ENCODE measurements around the gene MFN2. TPM values are rescaled to one million over a fixed set of nuclear protein-coding genes. Genes with fewer than 3 reads are reported as not detected.

The MFN2 gene
- total RNA-seq, result 100 to 1,000 TPM; 176 to 282 (median 217) TPM

- H3K4me1 ChIP-seq, result peaks cover 54 to 56% of the 10 kb centered on the region in 2 donors
- no peaks in the 10 kb centered on the region for H3K27me3 ChIP-seq
- peaks cover 0 to 35% of the 10 kb centered on the region in 2 donors for H3K36me3 ChIP-seq
- H3K4me3 ChIP-seq, result peak within 1 kb of the TSS; percentile 75 to 93 (median 89)
- H3K9me3 ChIP-seq, result no peaks in the 10 kb centered on the region
- TF ChIP-seq, protein P1, sequence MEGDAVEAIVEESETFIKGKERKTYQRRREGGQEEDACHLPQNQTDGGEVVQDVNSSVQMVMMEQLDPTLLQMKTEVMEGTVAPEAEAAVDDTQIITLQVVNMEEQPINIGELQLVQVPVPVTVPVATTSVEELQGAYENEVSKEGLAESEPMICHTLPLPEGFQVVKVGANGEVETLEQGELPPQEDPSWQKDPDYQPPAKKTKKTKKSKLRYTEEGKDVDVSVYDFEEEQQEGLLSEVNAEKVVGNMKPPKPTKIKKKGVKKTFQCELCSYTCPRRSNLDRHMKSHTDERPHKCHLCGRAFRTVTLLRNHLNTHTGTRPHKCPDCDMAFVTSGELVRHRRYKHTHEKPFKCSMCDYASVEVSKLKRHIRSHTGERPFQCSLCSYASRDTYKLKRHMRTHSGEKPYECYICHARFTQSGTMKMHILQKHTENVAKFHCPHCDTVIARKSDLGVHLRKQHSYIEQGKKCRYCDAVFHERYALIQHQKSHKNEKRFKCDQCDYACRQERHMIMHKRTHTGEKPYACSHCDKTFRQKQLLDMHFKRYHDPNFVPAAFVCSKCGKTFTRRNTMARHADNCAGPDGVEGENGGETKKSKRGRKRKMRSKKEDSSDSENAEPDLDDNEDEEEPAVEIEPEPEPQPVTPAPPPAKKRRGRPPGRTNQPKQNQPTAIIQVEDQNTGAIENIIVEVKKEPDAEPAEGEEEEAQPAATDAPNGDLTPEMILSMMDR (IDR thresholded peaks at IDR 0.05 in 4 of 5, conservative IDR thresholded peaks at IDR 0.05 in 1 of 5), result no peak
- peak; percentile 73 to 74 for TF ChIP-seq POLR2A (IDR thresholded peaks at IDR 0.05)
- intact Hi-C loops (cut with DNase I; ENCODE audit: low total_unique reads) (loop anchor here (1.0 to 5.0 kb wide), 4 partner anchors 38 to 72 kb away; partner anchors contain the start of genes KIAA2013 and MIIP), in situ Hi-C loops (cut with MboI; ENCODE audit: low sequenced_read_pairs in 4 of 4) (loop anchor here in 1 of 4 donors (10.0 kb wide), 1 partner anchor 55 kb away; the partner anchor contains the start of gene KIAA2013)
- H3K27ac ChIP-seq, result peak within 1 kb of the TSS; percentile 95 to 99 (median 98)
- peak; percentile 95 to 99 for DNase-seq
- ATAC-seq, result peak; percentile 82 to 86
Observed at GRCh38 chr1:11979851-11980675, at the start of gene MFN2. Gene MFN2, plus strand, starts transcription at chr1:11980444. Its CDS starts 8,725 bp downstream, at chr1:11989169.

DNA sequence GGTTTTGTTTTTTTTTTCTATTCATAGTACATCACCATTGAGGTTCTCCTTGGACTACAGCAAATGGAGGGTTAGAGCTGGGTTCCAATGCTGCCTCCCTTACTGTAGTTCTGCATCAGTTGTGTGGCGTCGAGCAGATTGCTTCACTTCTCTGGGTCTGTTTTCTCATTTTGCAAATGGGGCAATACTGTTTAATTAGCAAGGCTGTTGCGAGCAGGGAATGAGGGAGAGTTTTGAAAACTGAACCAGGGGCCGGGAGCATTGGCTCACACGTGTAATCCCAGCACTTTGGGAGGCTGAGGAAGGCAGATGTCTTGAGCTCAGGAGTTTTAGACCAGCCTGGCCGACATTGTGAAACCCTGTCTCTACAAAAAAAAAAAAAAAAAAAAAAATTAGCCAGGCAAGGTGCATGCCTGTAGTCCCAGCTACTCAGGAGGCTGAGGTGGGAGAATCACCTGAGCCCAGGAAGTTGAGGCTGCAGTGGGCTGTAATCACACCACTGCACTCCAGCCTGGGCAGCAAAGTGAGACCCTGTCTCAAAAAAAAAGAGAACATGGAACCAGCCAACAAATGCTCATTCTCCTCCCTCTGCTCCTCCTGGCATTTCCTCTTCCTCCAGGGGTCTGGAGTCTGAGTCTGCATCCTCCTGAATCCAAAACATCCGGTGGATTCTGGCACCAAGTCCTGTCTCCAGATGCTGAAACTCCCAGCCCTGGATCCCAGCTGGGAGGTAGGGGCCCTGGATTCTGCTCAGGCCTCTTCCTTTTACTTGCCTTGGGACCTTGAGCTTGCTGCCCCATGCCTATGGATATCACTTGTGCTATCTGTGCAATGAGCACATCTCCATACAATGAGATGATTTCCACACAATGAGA is 49.4 kb upstream of the MFN2 start:
- Histone ChIP-seq H3K9me3 (no peaks in the 10 kb centered on the region), H3K27me3 (no peaks in the 10 kb centered on the region), H3K4me3 (no peak overlapping the region), H3K27ac (peak overlapping the region; percentile 73 to 79 (median 76)), H3K4me1 (peaks cover 40 to 43% of the 10 kb centered on the region in 2 donors), H3K36me3 (no peaks in the 10 kb centered on the region)
- TF ChIP-seq POLR2A (IDR thresholded peaks at IDR 0.05), result no peak
- TF ChIP-seq, protein P1 (IDR thresholded peaks at IDR 0.05 in 4 of 5, conservative IDR thresholded peaks at IDR 0.05 in 1 of 5), result no peak
- no peak for DNase-seq
- no peak for ATAC-seq
- intact Hi-C loops (cut with DNase I; ENCODE audit: low total_unique reads), result no loop called here
- in situ Hi-C loops (cut with MboI; ENCODE audit: low sequenced_read_pairs in 4 of 4), result no loop called here

DNA sequence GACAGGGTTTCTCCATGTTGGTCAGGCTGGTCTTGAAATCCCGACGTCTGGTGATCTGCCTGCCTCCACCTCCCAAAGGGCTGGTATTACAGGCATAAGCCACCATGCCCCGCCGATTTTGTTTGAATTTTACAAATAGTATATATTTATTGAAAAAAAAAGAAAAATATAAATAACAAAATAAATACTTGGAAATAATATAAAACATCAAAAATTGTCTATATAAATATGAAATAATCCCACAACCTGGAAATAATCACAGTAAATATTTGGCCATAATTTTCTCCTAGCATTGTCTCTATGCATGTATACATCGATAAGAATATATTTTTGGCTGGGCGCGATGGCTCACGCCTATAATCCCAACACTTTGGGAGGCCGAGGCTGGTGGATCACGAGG is 48.4 kb upstream of the MFN2 start:
- no peaks in the 10 kb centered on the region for H3K27me3 ChIP-seq
- DNase-seq, result no peak
- TF ChIP-seq, protein P1 (IDR thresholded peaks at IDR 0.05 in 4 of 5, conservative IDR thresholded peaks at IDR 0.05 in 1 of 5), result no peak
- no peak for TF ChIP-seq POLR2A (IDR thresholded peaks at IDR 0.05)
- peak overlapping the region in 2 of 4 donors; percentile 77 to 89 for H3K27ac ChIP-seq
- no peak overlapping the region for H3K4me3 ChIP-seq
- no peak for ATAC-seq
- in situ Hi-C loops (cut with MboI; ENCODE audit: low sequenced_read_pairs in 4 of 4), result no loop called here
- no peaks in the 10 kb centered on the region for H3K9me3 ChIP-seq
- peaks cover 39 to 44% of the 10 kb centered on the region in 2 donors for H3K4me1 ChIP-seq
- H3K36me3 ChIP-seq, result no peaks in the 10 kb centered on the region
- intact Hi-C loops (cut with DNase I; ENCODE audit: low total_unique reads), result no loop called here

DNA sequence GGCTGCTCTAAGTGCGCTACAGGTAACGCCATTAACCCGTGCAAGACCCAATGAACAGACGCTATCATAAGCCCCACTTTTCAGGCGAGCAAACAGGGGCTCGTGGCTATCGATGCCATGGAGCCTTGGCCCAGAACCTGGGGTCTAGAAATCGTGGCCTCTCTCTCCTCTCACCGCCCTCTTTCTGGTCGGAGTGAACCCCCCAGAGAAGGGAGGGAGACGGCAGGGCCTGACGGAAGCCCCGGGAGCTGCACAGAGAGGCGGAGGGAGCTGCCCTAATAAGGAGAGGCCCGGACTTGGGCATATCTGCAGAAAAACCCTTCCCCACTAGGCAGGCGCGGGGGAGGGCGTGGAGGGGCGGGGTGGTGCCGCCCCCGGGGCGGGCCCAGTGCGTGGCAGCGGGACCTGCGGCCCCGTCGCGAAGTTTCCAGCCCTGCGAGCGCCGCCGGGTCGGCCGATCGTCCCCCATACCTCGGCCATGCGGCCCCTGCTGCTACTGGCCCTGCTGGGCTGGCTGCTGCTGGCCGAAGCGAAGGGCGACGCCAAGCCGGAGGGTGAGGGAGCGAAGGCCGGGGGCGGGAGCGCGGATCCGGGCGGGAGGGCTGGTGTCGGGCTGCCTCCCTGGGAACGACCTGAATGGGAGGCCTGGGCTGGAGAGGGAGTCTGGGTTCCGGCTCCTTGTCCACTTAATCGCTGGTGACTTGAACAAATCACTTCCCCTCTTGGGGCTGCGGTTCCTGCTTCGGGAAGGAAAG is 45.8 kb upstream of the MFN2 start, which contains the start of gene PLOD1:
Gene PLOD1 (plus strand): TSS at position 416 of the 755 bp plus-strand sequence. CDS start 63 bp downstream, at position 479.
- in situ Hi-C loops (cut with MboI; ENCODE audit: low sequenced_read_pairs in 4 of 4) (no loop called here), intact Hi-C loops (cut with DNase I; ENCODE audit: low total_unique reads) (no loop called here)
- Histone ChIP-seq H3K4me3 (peak within 1 kb of the TSS; percentile 59 to 83 (median 73)), H3K4me1 (peaks cover 48 to 53% of the 10 kb centered on the region in 2 donors), H3K27me3 (no peaks in the 10 kb centered on the region), H3K36me3 (no peaks in the 10 kb centered on the region), H3K27ac (peak within 1 kb of the TSS; percentile 79 to 90 (median 86)), H3K9me3 (no peaks in the 10 kb centered on the region)
- ATAC-seq (peak; percentile 68 to 74), DNase-seq (peak; percentile 63 to 75)
- TF ChIP-seq, protein P1 (IDR thresholded peaks at IDR 0.05 in 4 of 5, conservative IDR thresholded peaks at IDR 0.05 in 1 of 5), result no peak
- TF ChIP-seq POLR2A (IDR thresholded peaks at IDR 0.05), result peak; percentile 61 to 79

All from gastrocnemius medialis (tissue), 4 donors.